ENCODE results near the gene CRISPLD2. TPM values are rescaled to one million over a fixed set of nuclear protein-coding genes. Genes with fewer than 3 reads are reported as not detected.
A peak's percentile ranks its signal among the peaks of the same experiment; 100 is the strongest.

CRISPLD2 gene
- total and polyA plus RNA-seq, 9 of the 15 experiments (the other 6 are each of a cell fraction or from before 2014, with no cell fraction given), result 0.03 to 0.24 (median 0.04) TPM; not detected in 4

DNA sequence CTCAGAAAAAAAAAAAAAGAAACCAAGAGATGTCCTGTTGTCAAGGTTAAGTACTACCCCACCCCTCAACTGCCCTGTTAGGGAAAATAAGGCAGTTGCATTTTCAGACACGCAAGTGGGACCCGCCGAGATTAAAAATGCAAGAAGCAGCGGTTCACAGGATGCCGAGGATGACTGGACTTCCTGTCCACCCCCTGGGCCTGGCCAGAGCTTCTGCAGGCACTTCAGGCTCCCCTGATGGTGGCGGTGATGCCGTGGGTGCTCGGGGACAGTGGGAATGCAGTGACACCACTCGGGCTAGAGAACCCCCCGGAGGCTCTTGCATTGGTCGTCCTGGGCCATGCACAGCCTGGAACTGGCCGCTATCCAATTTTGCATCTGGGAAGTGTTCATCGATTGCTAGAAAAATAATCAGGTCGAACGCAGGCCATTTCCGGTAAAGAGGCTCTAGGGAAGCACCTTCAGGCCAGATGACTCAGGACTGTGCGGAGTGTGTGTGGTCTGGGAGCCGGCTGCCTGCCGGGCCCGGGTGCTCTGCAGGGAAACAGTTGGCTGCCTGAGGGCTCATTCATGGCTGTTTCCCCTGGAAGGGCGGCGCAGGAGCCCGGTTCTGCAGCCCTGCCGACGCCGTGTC, 13.4 kb upstream of the CRISPLD2 start (continued):
- 0 out of 2 replicates have a peak, but pooled peaks have one; percentile 30 for TF ChIP-seq ZNF766 (CRISPR knock-in tag; conservative IDR thresholded peaks at IDR 0.05)
- no peak for TF ChIP-seq SIN3A (IDR thresholded peaks at IDR 0.05; ENCODE audit: borderline replicate concordance in 2 of 2, control insufficient read depth in 1 of 2, low read depth in 2 of 2, low read length in 2 of 2)
- TF ChIP-seq ETV5 (CRISPR knock-in tag; IDR thresholded peaks at IDR 0.05; ENCODE audit: low read depth), result peak; percentile 65
- peak; percentile 30; the same call in 1 of the 2 replicates for TF ChIP-seq TCF3 (CRISPR knock-in tag; IDR thresholded peaks at IDR 0.05)
- no peak for TF ChIP-seq TRIM28 (IDR thresholded peaks at IDR 0.05)
- TF ChIP-seq NFE2L1 (tag; IDR thresholded peaks at IDR 0.05; ENCODE audit: borderline replicate concordance, low read depth), result no peak
- 0 out of 2 replicates have a peak, but pooled peaks have one; percentile 18 for TF ChIP-seq CBFB (CRISPR knock-in tag; IDR thresholded peaks at IDR 0.05)
- no peak for TF ChIP-seq NUFIP1 (IDR thresholded peaks at IDR 0.05; ENCODE audit: partially characterized antibody)
- TF ChIP-seq ZNF668 (CRISPR knock-in tag; IDR thresholded peaks at IDR 0.05), result no peak
- TF ChIP-seq NR0B1 (IDR thresholded peaks at IDR 0.05; ENCODE audit: partially characterized antibody), result no peak
- TF ChIP-seq NR4A1 (CRISPR knock-in tag; IDR thresholded peaks at IDR 0.05), result no peak
- TF ChIP-seq NR4A1 (tag; IDR thresholded peaks at IDR 0.05), result no peak
- no peak; the same call in 1 of the 2 replicates for TF ChIP-seq NCOA1 (IDR thresholded peaks at IDR 0.05; ENCODE audit: low read depth)
- TF ChIP-seq, protein P1, sequence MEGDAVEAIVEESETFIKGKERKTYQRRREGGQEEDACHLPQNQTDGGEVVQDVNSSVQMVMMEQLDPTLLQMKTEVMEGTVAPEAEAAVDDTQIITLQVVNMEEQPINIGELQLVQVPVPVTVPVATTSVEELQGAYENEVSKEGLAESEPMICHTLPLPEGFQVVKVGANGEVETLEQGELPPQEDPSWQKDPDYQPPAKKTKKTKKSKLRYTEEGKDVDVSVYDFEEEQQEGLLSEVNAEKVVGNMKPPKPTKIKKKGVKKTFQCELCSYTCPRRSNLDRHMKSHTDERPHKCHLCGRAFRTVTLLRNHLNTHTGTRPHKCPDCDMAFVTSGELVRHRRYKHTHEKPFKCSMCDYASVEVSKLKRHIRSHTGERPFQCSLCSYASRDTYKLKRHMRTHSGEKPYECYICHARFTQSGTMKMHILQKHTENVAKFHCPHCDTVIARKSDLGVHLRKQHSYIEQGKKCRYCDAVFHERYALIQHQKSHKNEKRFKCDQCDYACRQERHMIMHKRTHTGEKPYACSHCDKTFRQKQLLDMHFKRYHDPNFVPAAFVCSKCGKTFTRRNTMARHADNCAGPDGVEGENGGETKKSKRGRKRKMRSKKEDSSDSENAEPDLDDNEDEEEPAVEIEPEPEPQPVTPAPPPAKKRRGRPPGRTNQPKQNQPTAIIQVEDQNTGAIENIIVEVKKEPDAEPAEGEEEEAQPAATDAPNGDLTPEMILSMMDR (IDR thresholded peaks at IDR 0.05 in 2 of 3, conservative IDR thresholded peaks at IDR 0.05 in 1 of 3; ENCODE audit: insufficient read depth in 2 of 3, low read depth in 1 of 3, low read length in 3 of 3), result peak in 1 of 3 experiments; percentile 22; a peak in 1 of 6 replicates
- TF ChIP-seq ZNF764 (CRISPR knock-in tag; IDR thresholded peaks at IDR 0.05; ENCODE audit: low read depth), result no peak
- no peak for TF ChIP-seq ZNF263 (CRISPR knock-in tag; IDR thresholded peaks at IDR 0.05; ENCODE audit: borderline replicate concordance)
- TF ChIP-seq PBX2 (CRISPR knock-in tag; IDR thresholded peaks at IDR 0.05; ENCODE audit: low read depth), result no peak
- no peak for TF ChIP-seq PBX2 (tag; conservative IDR thresholded peaks at IDR 0.05; ENCODE audit: low read depth)
- TF ChIP-seq SMARCB1 (IDR thresholded peaks at IDR 0.05; ENCODE audit: insufficient read length, low read depth), result no peak
- TF ChIP-seq ZNF184 (CRISPR knock-in tag; IDR thresholded peaks at IDR 0.05), result no peak
- TF ChIP-seq MCM7 (IDR thresholded peaks at IDR 0.05), result no peak
- TF ChIP-seq NR2C2 (CRISPR knock-in tag; IDR thresholded peaks at IDR 0.05), result no peak
- TF ChIP-seq NR2C2 (tag; IDR thresholded peaks at IDR 0.05), result peak; percentile 45
